ENCODE results near the gene SDF4. TPM values are rescaled to one million over a fixed set of nuclear protein-coding genes. Genes with fewer than 3 reads are reported as not detected.

Gene SDF4
- total and polyA plus RNA-seq, 2 of the 13 experiments (the other 11 are each of a cell fraction or from before 2014, with no cell fraction given), result 80.8 to 107 TPM

- peak; percentile 99 for TF ChIP-seq ZNF687 (CRISPR knock-in tag; IDR thresholded peaks at IDR 0.05)
- TF ChIP-seq ZNF564 (CRISPR knock-in tag; IDR thresholded peaks at IDR 0.05), result peak; percentile 81
- TF ChIP-seq ZNF816 (CRISPR knock-in tag; IDR thresholded peaks at IDR 0.05; ENCODE audit: borderline replicate concordance), result no peak; the same call in 1 of the 2 replicates
- peak; percentile 75; the same call in 1 of the 2 replicates for TF ChIP-seq MED1 (CRISPR knock-in tag; IDR thresholded peaks at IDR 0.05)
- peak; percentile 48; the same call in 1 of the 2 replicates for TF ChIP-seq CHCHD3 (CRISPR knock-in tag; IDR thresholded peaks at IDR 0.05)
- 0 out of 2 replicates have a peak, but pooled peaks have one; percentile 38 for TF ChIP-seq ZNF850 (CRISPR knock-in tag; conservative IDR thresholded peaks at IDR 0.05)
- TF ChIP-seq SNRNP70 (IDR thresholded peaks at IDR 0.05; ENCODE audit: low read depth, low read length), result no peak
- no peak for TF ChIP-seq MZF1 (CRISPR knock-in tag; IDR thresholded peaks at IDR 0.05; ENCODE audit: borderline replicate concordance)
- TF ChIP-seq MATR3 (CRISPR knock-in tag; IDR thresholded peaks at IDR 0.05), result no peak
- TF ChIP-seq TRIM24 (CRISPR knock-in tag; IDR thresholded peaks at IDR 0.05), result no peak
- no peak for TF ChIP-seq ATF7 (IDR thresholded peaks at IDR 0.05)
- no peak for TF ChIP-seq ATF7 (CRISPR knock-in tag; IDR thresholded peaks at IDR 0.05)
- TF ChIP-seq CEBPB (IDR thresholded peaks at IDR 0.05; ENCODE audit: borderline replicate concordance, low read depth, low read length), result no peak
- TF ChIP-seq SMAD9 (CRISPR knock-in tag; IDR thresholded peaks at IDR 0.05), result no peak
- peak; percentile 85 for TF ChIP-seq SAP130 (CRISPR knock-in tag; IDR thresholded peaks at IDR 0.05; ENCODE audit: low read depth)
- TF ChIP-seq ONECUT2 (CRISPR knock-in tag; IDR thresholded peaks at IDR 0.05), result no peak
- TF ChIP-seq E2F2 (CRISPR knock-in tag; IDR thresholded peaks at IDR 0.05; ENCODE audit: borderline replicate concordance), result 0 out of 2 replicates have a peak, but pooled peaks have one; percentile 43
- peak; percentile 99 for TF ChIP-seq NR2C2 (CRISPR knock-in tag; IDR thresholded peaks at IDR 0.05; ENCODE audit: borderline replicate concordance)
- TF ChIP-seq RORA (CRISPR knock-in tag; IDR thresholded peaks at IDR 0.05), result no peak
- no peak for TF ChIP-seq GATA4 (IDR thresholded peaks at IDR 0.05; ENCODE audit: borderline replicate concordance, low read depth)
- TF ChIP-seq FOXK1 (CRISPR knock-in tag; IDR thresholded peaks at IDR 0.05; ENCODE audit: borderline replicate concordance, low read depth), result no peak
- no peak for TF ChIP-seq ZNF883 (CRISPR knock-in tag; IDR thresholded peaks at IDR 0.05; ENCODE audit: not compliant biosample characterization)
- TF ChIP-seq ZNF431 (CRISPR knock-in tag; IDR thresholded peaks at IDR 0.05; ENCODE audit: borderline replicate concordance, low read depth), result no peak
- TF ChIP-seq ZNF703 (CRISPR knock-in tag; IDR thresholded peaks at IDR 0.05; ENCODE audit: borderline replicate concordance), result no peak
- no peak for TF ChIP-seq ELF1 (CRISPR knock-in tag; IDR thresholded peaks at IDR 0.05)
- no peak for TF ChIP-seq CEBPG (CRISPR knock-in tag; IDR thresholded peaks at IDR 0.05)
Measured at GRCh38 chr1:1239614-1240347, 8.0 kb upstream of the SDF4 start (continued).
